GM23338 (cell line): ENCODE data around the gene RNF4. TPM values are rescaled to one million over a fixed set of nuclear protein-coding genes. Genes with fewer than 3 reads are reported as not detected.

Experiments
- ATAC-seq: fragments of 200-7000 bp; cut with Tn5 transposase; 3 replicates; pipeline ENCODE4 v1.9.1; 2020
- DNase-seq: peaks from one replicate; pipeline ENCODE4 v3.0.0-alpha.2; 2015; ENCODE audit warnings: low spot score
- H2AFZ ChIP-seq: fragments of 200-600 bp; sonication (generic); 2 replicates; pipeline ENCODE4 v1.8.0; 2016; ENCODE audit warnings: antibody characterized with exemption, mild to moderate bottlenecking, moderate library complexity
- H3F3A ChIP-seq: fragments of 200-600 bp; sonication (generic); replicated peaks from 2 replicates; pipeline ENCODE4 v1.8.0; 2017; ENCODE audit warnings: antibody characterized with exemption, mixed run types, low read depth
- H3K27ac ChIP-seq: fragments of 200-600 bp; sonication (generic); 2 replicates; pipeline ENCODE4 v1.6.1; 2016; ENCODE audit warnings: low read depth
- H3K27me3 ChIP-seq: fragments of 200-600 bp; sonication (generic); 2 replicates; pipeline ENCODE4 v1.8.0; 2016; ENCODE audit warnings: mild to moderate bottlenecking, mixed run types, moderate library complexity; ENCODE audit not compliant: insufficient read depth
- H3K36me3 ChIP-seq: fragments of 200-600 bp; sonication (generic); 2 replicates; pipeline ENCODE4 v1.8.0; 2016; ENCODE audit warnings: mild to moderate bottlenecking; ENCODE audit not compliant: insufficient read depth
- H3K4me1 ChIP-seq: fragments of 200-600 bp; sonication (generic); 2 replicates; pipeline ENCODE4 v1.8.0; 2016; ENCODE audit warnings: mild to moderate bottlenecking, moderate library complexity; ENCODE audit not compliant: insufficient read depth
- H3K4me2 ChIP-seq: fragments of 200-600 bp; sonication (generic); 2 replicates; pipeline ENCODE4 v1.7.1; 2017; ENCODE audit warnings: mixed run types
- H3K4me3 ChIP-seq: fragments of 200-600 bp; sonication (generic); 2 replicates; pipeline ENCODE4 v1.6.1; 2016; ENCODE audit warnings: mixed run types
- H3K79me2 ChIP-seq: fragments of 200-600 bp; sonication (generic); replicated peaks from 2 replicates; pipeline ENCODE4 v1.8.0; 2017; ENCODE audit warnings: mild to moderate bottlenecking; ENCODE audit not compliant: insufficient read depth
- H3K9me2 ChIP-seq: fragments of 200-600 bp; sonication (generic); 2 replicates; pipeline ENCODE4 v1.8.0; 2017; ENCODE audit not compliant: insufficient read depth
- H4K20me1 ChIP-seq: fragments of 200-600 bp; sonication (generic); replicated peaks from 2 replicates; pipeline ENCODE4 v1.8.0; 2017; ENCODE audit warnings: mild to moderate bottlenecking; ENCODE audit not compliant: insufficient read depth
- H3K27ac Mint-ChIP-seq: 2 replicates; pipeline ENCODE4 v1.8.0; 2020; ENCODE audit warnings: inconsistent platforms, mild to moderate bottlenecking, moderate library complexity, mixed read lengths
- H3K27me3 Mint-ChIP-seq: 3 replicates; pipeline ENCODE4 v1.8.0; 2022; ENCODE audit warnings: low read depth, mild to moderate bottlenecking, moderate library complexity, mixed read lengths, inconsistent platforms; ENCODE audit not compliant: insufficient read depth, poor library complexity
- H3K36me3 Mint-ChIP-seq: 3 replicates; pipeline ENCODE4 v1.8.0; 2021; ENCODE audit warnings: low read depth, mild to moderate bottlenecking, inconsistent platforms, moderate library complexity, mixed read lengths
- H3K4me1 Mint-ChIP-seq: 3 replicates; pipeline ENCODE4 v1.8.0; 2020; ENCODE audit warnings: mild to moderate bottlenecking, inconsistent platforms, mixed read lengths
- H3K4me3 Mint-ChIP-seq: 3 replicates; pipeline ENCODE4 v1.8.0; 2021; ENCODE audit warnings: moderate library complexity, mild to moderate bottlenecking, inconsistent platforms, mixed read lengths
- H3K9me3 Mint-ChIP-seq: 3 replicates; pipeline ENCODE4 v1.8.0; 2020; ENCODE audit warnings: moderate library complexity, mild to moderate bottlenecking, inconsistent platforms, mixed read lengths
- EZH2phosphoT487 ChIP-seq: fragments of 200-600 bp; sonication (generic); IDR thresholded peaks from one replicate; pipeline ENCODE4 v1.8.1; 2018; ENCODE audit warnings: antibody characterized with exemption; ENCODE audit not compliant: unreplicated experiment
- REST ChIP-seq: IDR thresholded peaks from one replicate; pipeline ENCODE4 v1.6.1; 2018; ENCODE audit warnings: antibody characterized with exemption; ENCODE audit not compliant: unreplicated experiment
- ZNF462 ChIP-seq: fragments of 250-450 bp; sonication (Bioruptor Pico); IDR thresholded peaks from 2 replicates; pipeline ENCODE4 v1.5.0; 2020; ENCODE audit warnings: mild to moderate bottlenecking, moderate library complexity
- polyA plus RNA-seq: library from polyadenylated mRNA; unstranded; fragments of >200 nt; fragmentation: Nextera tagmentation; extraction: Ambion mirVana; gene quantifications from 2 replicates; pipeline ENCODE4 v1.2.1, GENCODE V29; 2016
- total RNA-seq: library from RNA; depleted of rRNA; stranded (reverse); fragments of >200 nt; shearing (Covaris generic); gene quantifications from 2 replicates; pipeline ENCODE4 v1.2.3, GENCODE V29; 2014

Gene RNF4
- total and polyA plus RNA-seq, 2 experiments from 2014 or later = 47.7 to 77.2 TPM

- TF ChIP-seq ZNF462 (CRISPR knock-in tag) (no peak), REST (no peak)
These were observed 35.1 kb upstream of the RNF4 start (continued) for GRCh38 chr4:2433609-2434350.

- peak; percentile 18; the same call in 1 of the 3 replicates for ATAC-seq
- no peaks in the 10 kb centered on the region for H3K9me3 Mint-ChIP-seq
These were observed 34.5 kb upstream of the RNF4 start for GRCh38 chr4:2434420-2434819.

More at GRCh38 chr4:2434420-2434819, 34.5 kb upstream of the RNF4 start:
- Histone ChIP-seq H3K27me3 (no peaks in the 10 kb centered on the region), H3K9me2 (no peaks in the 10 kb centered on the region), H3K4me1 (no peaks in the 10 kb centered on the region), H3K36me3 (no peaks in the 10 kb centered on the region), H3K4me3 (no peak overlapping the region), H2AFZ (0 out of 2 replicates have a peak overlapping the region, but pooled peaks have one; percentile 66), H3K79me2 (no peaks in the 10 kb centered on the region), H4K20me1 (no peaks in the 10 kb centered on the region), H3K27ac (no peak overlapping the region), H3K4me2 (no peak overlapping the region), H3F3A (no peaks in the 10 kb centered on the region)
- Mint-ChIP-seq H3K4me1 (peaks cover 10% of the 10 kb centered on the region; the same call in 1 of the 3 replicates), H3K27me3 (peaks cover 11% of the 10 kb centered on the region), H3K36me3 (no peaks in the 10 kb centered on the region), H3K27ac (no peak overlapping the region), H3K4me3 (no peak overlapping the region)
- no peak for DNase-seq
- TF ChIP-seq EZH2phosphoT487 = no peak
